K562 (cell line): ENCODE data around the gene BSCL2. TPM values are rescaled to one million over a fixed set of nuclear protein-coding genes. Genes with fewer than 3 reads are reported as not detected.

ENCODE experiments used
- ATF7 ChIP-seq: fragments of 450-650 bp; IDR thresholded peaks from 2 replicates; pipeline ENCODE4 v1.7.1; 2014; ENCODE audit warnings: mild to moderate bottlenecking, moderate library complexity
- BHLHE40 ChIP-seq: IDR thresholded peaks from 2 replicates; pipeline ENCODE4 v1.6.1; 2011; ENCODE audit warnings: low read length, improper control_type of control experiment
- DNMT1 ChIP-seq: fragments of 450-650 bp; IDR thresholded peaks from 2 replicates; pipeline ENCODE4 v1.6.1; 2016; ENCODE audit warnings: antibody characterized with exemption, mild to moderate bottlenecking
- HDAC1 ChIP-seq, 2 experiments: fragments of 450-650 bp; IDR thresholded peaks; 2 replicates each; pipeline ENCODE4 v1.6.1; 2016 to 2017; ENCODE audit warnings: inconsistent platforms in 1 of 2, mild to moderate bottlenecking in 1 of 2, moderate library complexity in 1 of 2
- KHSRP ChIP-seq: fragments of 450-650 bp; IDR thresholded peaks from 2 replicates; pipeline ENCODE4 v1.6.1; 2017
- LCOR ChIP-seq: sonication (generic); formaldehyde crosslinking; IDR thresholded peaks from 2 replicates; pipeline ENCODE4 v1.8.0; 2022; ENCODE audit warnings: mild to moderate bottlenecking, missing genetic modification reagents
- MLX ChIP-seq, 2 experiments: fragments of 450-650 bp in 1 of 2; sonication (generic) in 1 of 2; formaldehyde crosslinking; conservative IDR thresholded peaks; 2 replicates each; pipeline versions ENCODE4 v1.4.0 to v1.8.1; 2020 to 2022; ENCODE audit warnings: mild to moderate bottlenecking in 1 of 2, missing genetic modification reagents in 1 of 2
- NEUROD1 ChIP-seq: fragments of 150-350 bp; IDR thresholded peaks from 2 replicates; pipeline ENCODE4 v1.6.1; 2014; ENCODE audit warnings: borderline replicate concordance, low read length, low read depth; ENCODE audit not compliant: partially characterized antibody
- NONO ChIP-seq, 2 experiments: fragments of 200-400 bp in 1 of 2; fragments of 450-650 bp in 1 of 2; formaldehyde crosslinking in 1 of 2; IDR thresholded peaks; 2 replicates each; pipeline ENCODE4 v1.6.1; 2017; ENCODE audit warnings: low read depth in 2 of 2, mild to moderate bottlenecking in 2 of 2, moderate library complexity in 2 of 2, low read length in 1 of 2
- POLR2B ChIP-seq: fragments of 450-650 bp; IDR thresholded peaks from 2 replicates; pipeline ENCODE4 v1.6.1; 2018; ENCODE audit warnings: low read depth; ENCODE audit not compliant: partially characterized antibody
- PURB ChIP-seq: sonication (generic); formaldehyde crosslinking; IDR thresholded peaks from 2 replicates; pipeline ENCODE4 v1.9.0; 2021; ENCODE audit warnings: low read depth, mild to moderate bottlenecking, missing genetic modification reagents
- RHOXF2B ChIP-seq: fragments of 250-450 bp; sonication (Bioruptor Pico); conservative IDR thresholded peaks from 2 replicates; pipeline ENCODE4 v1.5.1; 2021
- SP2 ChIP-seq: IDR thresholded peaks from 2 replicates; pipeline ENCODE4 v1.6.1; 2011; ENCODE audit warnings: mild to moderate bottlenecking, low read depth, low read length, moderate library complexity; ENCODE audit not compliant: poor library complexity, severe bottlenecking; ENCODE audit errors: extremely low read depth
- TFAP4 ChIP-seq: sonication (generic); formaldehyde crosslinking; IDR thresholded peaks from 2 replicates; pipeline ENCODE4 v1.8.0; 2022; ENCODE audit warnings: missing genetic modification reagents, mild to moderate bottlenecking, moderate library complexity, borderline replicate concordance
- XRCC3 ChIP-seq: fragments of 450-650 bp; IDR thresholded peaks from 2 replicates; pipeline ENCODE4 v1.6.1; 2017; ENCODE audit warnings: mild to moderate bottlenecking, moderate library complexity
- ZNF124 ChIP-seq: sonication (generic); formaldehyde crosslinking; IDR thresholded peaks from 2 replicates; pipeline ENCODE4 v1.8.1; 2022; ENCODE audit warnings: missing genetic modification reagents
- ZNF217 ChIP-seq: sonication (generic); formaldehyde crosslinking; IDR thresholded peaks from 2 replicates; pipeline ENCODE4 v1.8.0; 2022; ENCODE audit warnings: mild to moderate bottlenecking, missing genetic modification reagents
- ZNF282 ChIP-seq: sonication (generic); formaldehyde crosslinking; IDR thresholded peaks from 2 replicates; pipeline ENCODE4 v1.8.1; 2023; ENCODE audit warnings: missing genetic modification reagents
- ZNF408 ChIP-seq: fragments of 250-450 bp; sonication (Bioruptor Pico); IDR thresholded peaks from 2 replicates; pipeline ENCODE4 v1.4.0; 2020; ENCODE audit warnings: low read depth, mild to moderate bottlenecking, moderate library complexity
- ZNF507 ChIP-seq: conservative IDR thresholded peaks from 2 replicates; pipeline ENCODE4 v1.6.1; 2017; ENCODE audit warnings: missing genetic modification characterization, missing compliant biosample characterization
- ZNF57 ChIP-seq: fragments of 450-650 bp; formaldehyde crosslinking; IDR thresholded peaks from 2 replicates; pipeline ENCODE4 v1.4.0; 2020; ENCODE audit warnings: mild to moderate bottlenecking, moderate library complexity
- ZNF609 ChIP-seq: sonication (generic); formaldehyde crosslinking; IDR thresholded peaks from 2 replicates; pipeline ENCODE4 v1.8.1; 2023; ENCODE audit warnings: missing genetic modification reagents, mild to moderate bottlenecking, borderline replicate concordance
- polyA plus RNA-seq, 8 experiments: library from polyadenylated mRNA; depleted of rRNA in 4 of 8; stranded (reverse) in 5 of 8; unstranded in 3 of 8; fragments of >200 nt; fragmentation: Nextera tagmentation in 2 of 8; fragmentation: Illumina TruSeq in 1 of 8; extraction: Ambion mirVana in 2 of 8; extraction: Trizol in 1 of 8; gene quantifications; 2 replicates each; pipeline versions ENCODE4 v1.2.1 to v1.2.3, GENCODE V29; 2011 to 2014; ENCODE audit warnings: inconsistent platforms in 1 of 8, missing spikeins in 1 of 8
- total RNA-seq, 7 experiments: library from RNA; depleted of rRNA in 6 of 7; stranded (reverse); fragments of >200 nt in 6 of 7; fragmentation: Illumina TruSeq in 2 of 7; extraction: Trizol in 2 of 7; gene quantifications; 2 replicates each; pipeline versions ENCODE4 v1.2.1 to v1.2.3, GENCODE V29; 2011 to 2021; ENCODE audit warnings: low replicate concordance in 1 of 7

BSCL2 gene
- total and polyA plus RNA-seq, 9 of the 15 experiments (the other 6 are each of a cell fraction or from before 2014, with no cell fraction given): 18.9 to 51.7 (median 35.2) TPM

- TF ChIP-seq ZNF609 (CRISPR knock-in tag) (no peak), LCOR (CRISPR knock-in tag) (0 out of 2 replicates have a peak, but pooled peaks have one; percentile 20), SP2 (no peak), ZNF217 (CRISPR knock-in tag) (no peak), XRCC3 (no peak), ZNF408 (CRISPR knock-in tag) (no peak), RHOXF2B (CRISPR knock-in tag) (no peak), ZNF282 (CRISPR knock-in tag) (no peak), HDAC1 (IDR thresholded peaks at IDR 0.05) (no peak; a peak in 1 of 4 replicates), ATF7 (peak; percentile 96), NONO (IDR thresholded peaks at IDR 0.05; ENCODE audit: low read depth in 2 of 2, low read length in 1 of 2) (peak in 1 of 2 experiments; percentile 97; a peak in 2 of 4 replicates), ZNF507 (tag) (no peak), POLR2B (no peak), NEUROD1 (no peak), DNMT1 (no peak), ZNF124 (no peak), MLX (CRISPR knock-in tag; conservative IDR thresholded peaks at IDR 0.05) (no peak), KHSRP (no peak), TFAP4 (CRISPR knock-in tag) (peak; percentile 78), PURB (CRISPR knock-in tag) (no peak), ZNF57 (CRISPR knock-in tag) (no peak), BHLHE40 (peak; percentile 82)
These were observed at the start of gene BSCL2, which contains the start of gene GNG3 (continued) for GRCh38 chr11:62707277-62707861.
